Measurements from ENCODE around the gene ALOX12. TPM values are rescaled to one million over a fixed set of nuclear protein-coding genes. Genes with fewer than 3 reads are reported as not detected.

Gene ALOX12
- total RNA-seq, 8 experiments from 2014 or later = 0.23 to 1.6 (median 0.37) TPM; not detected in 2

- ATAC-seq (replicated peaks in 6 of 8) = no peak
Observed at GRCh38 chr17:7005716-7006115, 9.9 kb downstream of the ALOX12 start.

GRCh38 chr17:7007143-7007542 lies 11.3 kb downstream of the ALOX12 start:
- WGBS, 10 experiments = 80 to 90% methylated on average over 1 to 2 of the region's 2 CpGs; no CpG with 5 or more reads in 8 of the 10 experiments
- ATAC-seq (replicated peaks in 6 of 8) = no peak
- Histone ChIP-seq H3K4me3 (no peak overlapping the region), H3K4me1 (replicated peaks in 1 of 2) (peaks cover 3 to 7% of the 10 kb centered on the region in 2 donors), H3K27ac (no peak overlapping the region)
- in situ Hi-C loops (cut with MboI; ENCODE audit: low pct_unique_long_range_greater_than_20kb in 2 of 9, low sequenced_read_pairs in 9 of 9, unreplicated experiment in 9 of 9) = loop anchor here in 6 of 9 experiments (5.0 to 25.0 kb wide), 5 partner anchors 92 to 345 kb away; partner anchors contain the start of genes C17orf100 (in 2 of the 6) and MED31 (in 2 of the 6)

More at GRCh38 chr17:7005716-7006115, 9.9 kb downstream of the ALOX12 start:
- 80% methylated on average over 1 of the region's 7 CpGs; no CpG with 5 or more reads in 9 of the 10 experiments for WGBS, 10 experiments
- Histone ChIP-seq H3K27ac (no peak overlapping the region), H3K4me1 (replicated peaks in 1 of 2) (no peaks in the 10 kb centered on the region), H3K4me3 (no peak overlapping the region)
- in situ Hi-C loops (cut with MboI; ENCODE audit: low pct_unique_long_range_greater_than_20kb in 2 of 9, low sequenced_read_pairs in 9 of 9, unreplicated experiment in 9 of 9) = loop anchor here in 6 of 9 experiments (5.0 to 25.0 kb wide), 5 partner anchors 91 to 343 kb away; partner anchors contain the start of genes C17orf100 (in 2 of the 6) and MED31 (in 2 of the 6)

- ATAC-seq (replicated peaks in 6 of 8) = no peak
- H3K4me3 ChIP-seq = no peak overlapping the region
Observed at GRCh38 chr17:7010523-7010922, 14.7 kb downstream of the ALOX12 start.

GRCh38 chr17:7011415-7011814 lies 15.6 kb downstream of the ALOX12 start:
- H3K27ac ChIP-seq = no peak overlapping the region
- peak overlapping the region; percentile 64 to 88 (median 82) for H3K4me3 ChIP-seq
- 25 to 90% (median 46%) methylated on average over 4 to 14 of the region's 14 CpGs; no CpG with 5 or more reads in 1 of the 10 experiments for WGBS, 10 experiments
- no peak for ATAC-seq (replicated peaks in 6 of 8)
- H3K4me1 ChIP-seq (replicated peaks in 1 of 2) = peaks cover 15 to 18% of the 10 kb centered on the region in 2 donors
- in situ Hi-C loops (cut with MboI; ENCODE audit: low pct_unique_long_range_greater_than_20kb in 2 of 9, low sequenced_read_pairs in 9 of 9, unreplicated experiment in 9 of 9) = loop anchor here in 2 of 9 experiments (25.0 kb wide), 1 partner anchor 349 kb away; the partner anchor contains the start of genes C17orf100 (in 2 of the 2) and MED31 (in 2 of the 2)

More at GRCh38 chr17:7010523-7010922, 14.7 kb downstream of the ALOX12 start:
- Histone ChIP-seq H3K27ac (no peak overlapping the region), H3K4me1 (replicated peaks in 1 of 2) (peaks cover 12 to 14% of the 10 kb centered on the region in 2 donors)
- in situ Hi-C loops (cut with MboI; ENCODE audit: low pct_unique_long_range_greater_than_20kb in 2 of 9, low sequenced_read_pairs in 9 of 9, unreplicated experiment in 9 of 9) = loop anchor here in 2 of 9 experiments (25.0 kb wide), 1 partner anchor 348 kb away; the partner anchor contains the start of genes C17orf100 (in 2 of the 2) and MED31 (in 2 of the 2)
- WGBS, 10 experiments = 89 to 100% (median 93%) methylated on average over 2 of the region's 2 CpGs; no CpG with 5 or more reads in 4 of the 10 experiments

GRCh38 chr17:7011942-7012254 lies 16.0 kb downstream of the ALOX12 start:
- Histone ChIP-seq H3K27ac (peak overlapping the region in 1 of 2 donors; percentile 100), H3K4me1 (replicated peaks in 1 of 2) (peaks cover 15 to 18% of the 10 kb centered on the region in 2 donors), H3K4me3 (peak overlapping the region; percentile 64 to 88 (median 82))
- in situ Hi-C loops (cut with MboI; ENCODE audit: low pct_unique_long_range_greater_than_20kb in 2 of 9, low sequenced_read_pairs in 9 of 9, unreplicated experiment in 9 of 9) = loop anchor here in 2 of 9 experiments (25.0 kb wide), 1 partner anchor 350 kb away; the partner anchor contains the start of genes C17orf100 (in 2 of the 2) and MED31 (in 2 of the 2)
- no peak for ATAC-seq (replicated peaks in 6 of 8)
- WGBS, 10 experiments = 0 to 7% (median 0%) methylated on average over 2 to 6 of the region's 6 CpGs; no CpG with 5 or more reads in 2 of the 10 experiments

GRCh38 chr17:7014261-7014994 lies 18.6 kb downstream of the ALOX12 start:
- 0% methylated on average over 2 to 3 of the region's 75 CpGs; no CpG with 5 or more reads in 8 of the 10 experiments for WGBS, 10 experiments
- Histone ChIP-seq H3K4me1 (replicated peaks in 1 of 2) (peaks cover 15 to 18% of the 10 kb centered on the region in 2 donors), H3K27ac (peak overlapping the region; percentile 87 to 99), H3K4me3 (peak overlapping the region; percentile 64 to 88 (median 82))
- in situ Hi-C loops (cut with MboI; ENCODE audit: low pct_unique_long_range_greater_than_20kb in 2 of 9, low sequenced_read_pairs in 9 of 9, unreplicated experiment in 9 of 9) = loop anchor here in 2 of 9 experiments (25.0 kb wide), 1 partner anchor 352 kb away; the partner anchor contains the start of genes C17orf100 (in 2 of the 2) and MED31 (in 2 of the 2)
- ATAC-seq (replicated peaks in 6 of 8) = peak; percentile 80 to 93 (median 91)

GRCh38 chr17:7014995-7015958 lies 19.4 kb downstream of the ALOX12 start:
- peak overlapping the region; percentile 64 to 88 (median 82) for H3K4me3 ChIP-seq
- WGBS, 10 experiments = 1 to 78% (median 41%) methylated on average over 2 to 16 of the region's 56 CpGs; no CpG with 5 or more reads in 4 of the 10 experiments
- in situ Hi-C loops (cut with MboI; ENCODE audit: low pct_unique_long_range_greater_than_20kb in 2 of 9, low sequenced_read_pairs in 9 of 9, unreplicated experiment in 9 of 9) = loop anchor here in 2 of 9 experiments (25.0 kb wide), 1 partner anchor 353 kb away; the partner anchor contains the start of genes C17orf100 (in 2 of the 2) and MED31 (in 2 of the 2)
- peak overlapping the region; percentile 87 to 99 for H3K27ac ChIP-seq
- H3K4me1 ChIP-seq (replicated peaks in 1 of 2) = peaks cover 15 to 20% of the 10 kb centered on the region in 2 donors
- peak in 4 of 8 experiments; percentile 1 to 67 (median 4) for ATAC-seq (replicated peaks in 6 of 8)

- H3K27ac ChIP-seq = no peak overlapping the region
- H3K4me1 ChIP-seq (replicated peaks in 1 of 2) = peaks cover 12 to 15% of the 10 kb centered on the region in 2 donors
- ATAC-seq (replicated peaks in 6 of 8) = no peak
- H3K4me3 ChIP-seq = no peak overlapping the region
- WGBS, 10 experiments = 75% methylated on average over 2 of the region's 3 CpGs; no CpG with 5 or more reads in 9 of the 10 experiments
- in situ Hi-C loops (cut with MboI; ENCODE audit: low pct_unique_long_range_greater_than_20kb in 2 of 9, low sequenced_read_pairs in 9 of 9, unreplicated experiment in 9 of 9) = loop anchor here in 2 of 9 experiments (25.0 kb wide), 1 partner anchor 354 kb away; the partner anchor contains the start of genes C17orf100 (in 2 of the 2) and MED31 (in 2 of the 2)
Observed at GRCh38 chr17:7016418-7016817, 20.6 kb downstream of the ALOX12 start.

GRCh38 chr17:7016886-7017826 lies 21.3 kb downstream of the ALOX12 start:
- WGBS, 10 experiments = 20 to 100% (median 77%) methylated on average over 1 to 8 of the region's 20 CpGs; no CpG with 5 or more reads in 2 of the 10 experiments
- H3K4me1 ChIP-seq (replicated peaks in 1 of 2) = peaks cover 12 to 16% of the 10 kb centered on the region in 2 donors
- in situ Hi-C loops (cut with MboI; ENCODE audit: low pct_unique_long_range_greater_than_20kb in 2 of 9, low sequenced_read_pairs in 9 of 9, unreplicated experiment in 9 of 9) = loop anchor here in 2 of 9 experiments (25.0 kb wide), 1 partner anchor 355 kb away; the partner anchor contains the start of genes C17orf100 (in 2 of the 2) and MED31 (in 2 of the 2)
- no peak overlapping the region for H3K4me3 ChIP-seq
- no peak overlapping the region for H3K27ac ChIP-seq
- no peak for ATAC-seq (replicated peaks in 6 of 8)

- in situ Hi-C loops (cut with MboI; ENCODE audit: low pct_unique_long_range_greater_than_20kb in 2 of 9, low sequenced_read_pairs in 9 of 9, unreplicated experiment in 9 of 9) = loop anchor here in 2 of 9 experiments (25.0 kb wide), 1 partner anchor 356 kb away; the partner anchor contains the start of genes C17orf100 (in 2 of the 2) and MED31 (in 2 of the 2)
- no peak for ATAC-seq (replicated peaks in 6 of 8)
Observed at GRCh38 chr17:7017827-7018200, 22.0 kb downstream of the ALOX12 start.

More at GRCh38 chr17:7017827-7018200, 22.0 kb downstream of the ALOX12 start:
- no peak overlapping the region for H3K4me3 ChIP-seq
- 65 to 100% (median 87%) methylated on average over 1 to 7 of the region's 12 CpGs; no CpG with 5 or more reads in 4 of the 10 experiments for WGBS, 10 experiments
- peaks cover 12 to 16% of the 10 kb centered on the region in 2 donors for H3K4me1 ChIP-seq (replicated peaks in 1 of 2)
- no peak overlapping the region for H3K27ac ChIP-seq

All from motor neuron (in vitro differentiated cells).